Iris pigment epithelial cell (primary cell): ENCODE data around the gene ZNF474.

Source experiments
- DNase-seq: peaks from one replicate; pipeline ENCODE4 v3.0.0-alpha.2; 2011; ENCODE audit warnings: low read depth

The ZNF474 gene

GRCh38 chr5:122181863-122182262 lies 52.5 kb downstream of the ZNF474 start:
- no peak for DNase-seq

GRCh38 chr5:122182491-122182921 lies 53.2 kb downstream of the ZNF474 start:
- DNase-seq, result peak; percentile 94

- DNase-seq, result peak; percentile 85
Measured at GRCh38 chr5:122183098-122183787, 53.9 kb downstream of the ZNF474 start.

- DNase-seq, result no peak
Measured at GRCh38 chr5:122183788-122184170, 54.4 kb downstream of the ZNF474 start.

GRCh38 chr5:122184676-122185255 lies 55.4 kb downstream of the ZNF474 start:
- no peak for DNase-seq

GRCh38 chr5:122187426-122187825 lies 58.1 kb downstream of the ZNF474 start:
- peak; percentile 34 for DNase-seq

- DNase-seq, result no peak
Measured at GRCh38 chr5:122190156-122190555, 60.8 kb downstream of the ZNF474 start.

GRCh38 chr5:122192497-122193496 lies 63.5 kb downstream of the ZNF474 start:
- DNase-seq, result peak; percentile 73

GRCh38 chr5:122195802-122196394 lies 66.6 kb downstream of the ZNF474 start:
- peak; percentile 65 for DNase-seq

GRCh38 chr5:122199146-122199545 lies 69.8 kb downstream of the ZNF474 start:
- no peak for DNase-seq

- no peak for DNase-seq
Measured at GRCh38 chr5:122200450-122200849, 71.1 kb downstream of the ZNF474 start.

- no peak for DNase-seq
Measured at GRCh38 chr5:122200865-122201264, 71.5 kb downstream of the ZNF474 start.

- no peak for DNase-seq
Measured at GRCh38 chr5:122201365-122201764, 72.0 kb downstream of the ZNF474 start.

GRCh38 chr5:122202952-122203351 lies 73.6 kb downstream of the ZNF474 start:
- DNase-seq, result peak; percentile 47
